Measurements from ENCODE around the gene AKIP1.

- TF ChIP-seq EZH2phosphoT487 (IDR thresholded peaks at IDR 0.05; ENCODE audit: insufficient read depth, low read depth): no peak
- no peak for TF ChIP-seq EZH2 (IDR thresholded peaks at IDR 0.05; ENCODE audit: insufficient read depth, poor library complexity, severe bottlenecking)
Measured at GRCh38 chr11:8865304-8865703, 45.7 kb upstream of the AKIP1 start.
